ENCODE data around the gene C3orf52.
"Not testable (repeated sequence)": the region's sequence is repeated elsewhere in the genome, so short reads cannot be mapped to it uniquely, and the experiment has no call there.

The C3orf52 gene, protein sequence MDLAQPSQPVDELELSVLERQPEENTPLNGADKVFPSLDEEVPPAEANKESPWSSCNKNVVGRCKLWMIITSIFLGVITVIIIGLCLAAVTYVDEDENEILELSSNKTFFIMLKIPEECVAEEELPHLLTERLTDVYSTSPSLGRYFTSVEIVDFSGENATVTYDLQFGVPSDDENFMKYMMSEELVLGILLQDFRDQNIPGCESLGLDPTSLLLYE

GRCh38 chr3:112086076-112086854 lies at the start of gene C3orf52:
TSS of gene C3orf52 (plus strand) at chr3:112086389. CDS start at chr3:112086408, 19 bp downstream.
- TF ChIP-seq, protein P1, sequence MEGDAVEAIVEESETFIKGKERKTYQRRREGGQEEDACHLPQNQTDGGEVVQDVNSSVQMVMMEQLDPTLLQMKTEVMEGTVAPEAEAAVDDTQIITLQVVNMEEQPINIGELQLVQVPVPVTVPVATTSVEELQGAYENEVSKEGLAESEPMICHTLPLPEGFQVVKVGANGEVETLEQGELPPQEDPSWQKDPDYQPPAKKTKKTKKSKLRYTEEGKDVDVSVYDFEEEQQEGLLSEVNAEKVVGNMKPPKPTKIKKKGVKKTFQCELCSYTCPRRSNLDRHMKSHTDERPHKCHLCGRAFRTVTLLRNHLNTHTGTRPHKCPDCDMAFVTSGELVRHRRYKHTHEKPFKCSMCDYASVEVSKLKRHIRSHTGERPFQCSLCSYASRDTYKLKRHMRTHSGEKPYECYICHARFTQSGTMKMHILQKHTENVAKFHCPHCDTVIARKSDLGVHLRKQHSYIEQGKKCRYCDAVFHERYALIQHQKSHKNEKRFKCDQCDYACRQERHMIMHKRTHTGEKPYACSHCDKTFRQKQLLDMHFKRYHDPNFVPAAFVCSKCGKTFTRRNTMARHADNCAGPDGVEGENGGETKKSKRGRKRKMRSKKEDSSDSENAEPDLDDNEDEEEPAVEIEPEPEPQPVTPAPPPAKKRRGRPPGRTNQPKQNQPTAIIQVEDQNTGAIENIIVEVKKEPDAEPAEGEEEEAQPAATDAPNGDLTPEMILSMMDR (conservative IDR thresholded peaks at IDR 0.05; ENCODE audit: low read depth, low read length): no peak
- H3K4me3 ChIP-seq (ENCODE audit: low read length): peak within 1 kb of the TSS; percentile 63
- DNase-seq (ENCODE audit: low read depth): peak; percentile 49

- H3K4me3 ChIP-seq (ENCODE audit: low read length); DNase-seq (ENCODE audit: low read depth): not testable (repeated sequence)
These were observed 49.0 kb upstream of the C3orf52 start for GRCh38 chr3:112037194-112037593.

GRCh38 chr3:112038863-112039262 lies 47.3 kb upstream of the C3orf52 start:
- DNase-seq (ENCODE audit: low read depth): no peak
- TF ChIP-seq, protein P1 (conservative IDR thresholded peaks at IDR 0.05; ENCODE audit: low read depth, low read length): no peak
- no peak overlapping the region for H3K4me3 ChIP-seq (ENCODE audit: low read length)

- TF ChIP-seq, protein P1 (conservative IDR thresholded peaks at IDR 0.05; ENCODE audit: low read depth, low read length): no peak
- DNase-seq (ENCODE audit: low read depth): no peak
- H3K4me3 ChIP-seq (ENCODE audit: low read length): no peak overlapping the region
These were observed 44.9 kb upstream of the C3orf52 start for GRCh38 chr3:112041321-112041720.

DNA sequence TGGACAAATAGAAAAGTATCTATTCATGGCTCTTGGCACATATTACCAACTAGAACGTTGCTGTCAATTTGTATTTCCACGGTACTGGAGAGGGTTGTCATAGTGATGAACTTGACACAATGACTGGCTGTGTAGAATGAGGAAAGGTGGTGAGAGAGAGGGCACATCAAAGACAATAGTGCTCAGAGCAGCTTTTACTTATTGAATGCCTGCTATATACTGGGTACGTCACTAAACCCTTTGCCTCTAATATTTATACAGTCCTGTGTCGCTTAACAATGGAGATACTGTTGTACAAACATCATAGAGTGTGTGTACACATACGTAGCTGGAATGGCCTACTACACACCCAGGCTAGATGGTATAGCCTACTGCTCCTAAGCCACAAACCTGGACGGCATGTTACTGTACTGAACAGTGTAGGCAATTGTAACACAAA lies 43.3 kb upstream of the C3orf52 start:
- TF ChIP-seq, protein P1 (conservative IDR thresholded peaks at IDR 0.05; ENCODE audit: low read depth, low read length): no peak
- no peak for DNase-seq (ENCODE audit: low read depth)
- H3K4me3 ChIP-seq (ENCODE audit: low read length): no peak overlapping the region

DNA sequence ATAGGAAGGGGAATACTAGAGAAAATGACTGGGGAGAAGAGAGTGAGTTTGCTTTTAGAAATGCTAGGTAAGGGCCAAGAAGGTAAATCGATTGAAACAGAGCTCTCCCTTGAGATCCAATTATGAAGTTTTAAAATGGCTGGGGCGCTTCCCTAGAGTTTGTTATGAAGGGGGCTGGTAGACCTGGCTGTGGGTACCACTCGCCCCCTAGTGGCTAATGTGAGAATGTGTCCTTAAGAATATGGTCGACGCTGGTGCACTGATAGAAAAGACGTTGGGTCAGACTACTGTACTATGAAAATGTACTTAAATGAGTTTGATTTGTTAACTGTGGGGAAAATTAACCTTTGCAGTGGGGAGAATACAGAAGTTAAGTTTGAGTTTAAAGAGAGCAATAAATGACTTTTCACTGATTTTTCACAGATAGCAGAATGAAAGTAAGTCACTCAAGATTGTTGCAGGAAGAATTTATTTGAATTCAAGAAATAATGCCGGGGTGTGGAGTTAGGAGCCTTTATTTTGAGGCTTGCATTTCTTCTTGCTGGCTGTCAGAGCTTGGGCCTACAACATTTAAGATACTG lies 42.5 kb upstream of the C3orf52 start:
- H3K4me3 ChIP-seq (ENCODE audit: low read length): no peak overlapping the region
- TF ChIP-seq, protein P1 (conservative IDR thresholded peaks at IDR 0.05; ENCODE audit: low read depth, low read length): peak; percentile 92
- DNase-seq (ENCODE audit: low read depth): peak; percentile 27

GRCh38 chr3:112046599-112046998 lies 39.6 kb upstream of the C3orf52 start:
- TF ChIP-seq, protein P1 (conservative IDR thresholded peaks at IDR 0.05; ENCODE audit: low read depth, low read length): no peak
- H3K4me3 ChIP-seq (ENCODE audit: low read length): no peak overlapping the region
- DNase-seq (ENCODE audit: low read depth): no peak
